K562 (cell line): Measurements from ENCODE around the gene ZNF513. TPM values are rescaled to one million over a fixed set of nuclear protein-coding genes. Genes with fewer than 3 reads are reported as not detected.

Experiments
- BCLAF1 ChIP-seq, 2 experiments: fragments of 450-650 bp in 1 of 2; IDR thresholded peaks; 2 replicates each; pipeline ENCODE4 v1.6.1; 2011 to 2017; ENCODE audit warnings: low read depth in 2 of 2, antibody characterized with exemption in 1 of 2, borderline replicate concordance in 1 of 2, low read length in 1 of 2, mild to moderate bottlenecking in 1 of 2, mixed read lengths in 1 of 2; ENCODE audit not compliant: control insufficient read depth in 1 of 2
- FOXO4 ChIP-seq: fragments of 450-650 bp; formaldehyde crosslinking; IDR thresholded peaks from 2 replicates; pipeline ENCODE4 v1.4.0; 2020; ENCODE audit warnings: mild to moderate bottlenecking, moderate library complexity
- HDAC8 ChIP-seq: fragments of 450-650 bp; IDR thresholded peaks from 2 replicates; pipeline ENCODE4 v1.6.1; 2016; ENCODE audit warnings: mild to moderate bottlenecking, missing genetic modification characterization, moderate library complexity, missing compliant biosample characterization
- IRF2 ChIP-seq: sonication (generic); formaldehyde crosslinking; IDR thresholded peaks from 2 replicates; pipeline ENCODE4 v1.8.1; 2022; ENCODE audit warnings: mild to moderate bottlenecking, missing genetic modification reagents
- MAFF ChIP-seq: IDR thresholded peaks from 2 replicates; pipeline ENCODE4 v1.6.1; 2012; ENCODE audit warnings: low read length, improper control_type of control experiment
- MITF ChIP-seq: IDR thresholded peaks from 2 replicates; pipeline ENCODE4 v1.6.1; 2014; ENCODE audit warnings: antibody characterized with exemption
- POLR2A ChIP-seq: fragments of 450-650 bp; conservative IDR thresholded peaks from 2 replicates; pipeline ENCODE4 v1.6.1; 2016
- POLR3G ChIP-seq: IDR thresholded peaks from 2 replicates; pipeline ENCODE4 v1.6.1; 2011; ENCODE audit not compliant: insufficient read length, insufficient replicate concordance; ENCODE audit errors: extremely low read depth
- ZNF143 ChIP-seq: sonication (generic); formaldehyde crosslinking; IDR thresholded peaks from 2 replicates; pipeline ENCODE4 v1.9.0; 2022; ENCODE audit warnings: mild to moderate bottlenecking, missing genetic modification reagents
- ZNF232 ChIP-seq: sonication (generic); formaldehyde crosslinking; IDR thresholded peaks from 2 replicates; pipeline ENCODE4 v1.8.0; 2022; ENCODE audit warnings: mild to moderate bottlenecking, missing genetic modification reagents
- ZNF586 ChIP-seq: fragments of 450-650 bp; formaldehyde crosslinking; conservative IDR thresholded peaks from 2 replicates; pipeline ENCODE4 v1.4.0; 2020; ENCODE audit warnings: mild to moderate bottlenecking, moderate library complexity
- polyA plus RNA-seq, 8 experiments: library from polyadenylated mRNA; depleted of rRNA in 4 of 8; stranded (reverse) in 5 of 8; unstranded in 3 of 8; fragments of >200 nt; fragmentation: Nextera tagmentation in 2 of 8; fragmentation: Illumina TruSeq in 1 of 8; extraction: Ambion mirVana in 2 of 8; extraction: Trizol in 1 of 8; gene quantifications; 2 replicates each; pipeline versions ENCODE4 v1.2.1 to v1.2.3, GENCODE V29; 2011 to 2014; ENCODE audit warnings: inconsistent platforms in 1 of 8, missing spikeins in 1 of 8
- total RNA-seq, 7 experiments: library from RNA; depleted of rRNA in 6 of 7; stranded (reverse); fragments of >200 nt in 6 of 7; fragmentation: Illumina TruSeq in 2 of 7; extraction: Trizol in 2 of 7; gene quantifications; 2 replicates each; pipeline versions ENCODE4 v1.2.1 to v1.2.3, GENCODE V29; 2011 to 2021; ENCODE audit warnings: low replicate concordance in 1 of 7
- TF ChIP-seq, protein P1 (sequence below): sonication (generic); formaldehyde crosslinking; IDR thresholded peaks from 2 replicates; pipeline ENCODE4 v1.8.1; 2023; ENCODE audit warnings: missing genetic modification reagents, mild to moderate bottlenecking, borderline replicate concordance

The ZNF513 gene
- total and polyA plus RNA-seq, 9 of the 15 experiments (the other 6 are each of a cell fraction or from before 2014, with no cell fraction given): 0.04 to 13.6 (median 4.4) TPM

- no peak for TF ChIP-seq HDAC8
- no peak for TF ChIP-seq MAFF
- TF ChIP-seq ZNF586 (CRISPR knock-in tag): no peak
- TF ChIP-seq, protein P1, sequence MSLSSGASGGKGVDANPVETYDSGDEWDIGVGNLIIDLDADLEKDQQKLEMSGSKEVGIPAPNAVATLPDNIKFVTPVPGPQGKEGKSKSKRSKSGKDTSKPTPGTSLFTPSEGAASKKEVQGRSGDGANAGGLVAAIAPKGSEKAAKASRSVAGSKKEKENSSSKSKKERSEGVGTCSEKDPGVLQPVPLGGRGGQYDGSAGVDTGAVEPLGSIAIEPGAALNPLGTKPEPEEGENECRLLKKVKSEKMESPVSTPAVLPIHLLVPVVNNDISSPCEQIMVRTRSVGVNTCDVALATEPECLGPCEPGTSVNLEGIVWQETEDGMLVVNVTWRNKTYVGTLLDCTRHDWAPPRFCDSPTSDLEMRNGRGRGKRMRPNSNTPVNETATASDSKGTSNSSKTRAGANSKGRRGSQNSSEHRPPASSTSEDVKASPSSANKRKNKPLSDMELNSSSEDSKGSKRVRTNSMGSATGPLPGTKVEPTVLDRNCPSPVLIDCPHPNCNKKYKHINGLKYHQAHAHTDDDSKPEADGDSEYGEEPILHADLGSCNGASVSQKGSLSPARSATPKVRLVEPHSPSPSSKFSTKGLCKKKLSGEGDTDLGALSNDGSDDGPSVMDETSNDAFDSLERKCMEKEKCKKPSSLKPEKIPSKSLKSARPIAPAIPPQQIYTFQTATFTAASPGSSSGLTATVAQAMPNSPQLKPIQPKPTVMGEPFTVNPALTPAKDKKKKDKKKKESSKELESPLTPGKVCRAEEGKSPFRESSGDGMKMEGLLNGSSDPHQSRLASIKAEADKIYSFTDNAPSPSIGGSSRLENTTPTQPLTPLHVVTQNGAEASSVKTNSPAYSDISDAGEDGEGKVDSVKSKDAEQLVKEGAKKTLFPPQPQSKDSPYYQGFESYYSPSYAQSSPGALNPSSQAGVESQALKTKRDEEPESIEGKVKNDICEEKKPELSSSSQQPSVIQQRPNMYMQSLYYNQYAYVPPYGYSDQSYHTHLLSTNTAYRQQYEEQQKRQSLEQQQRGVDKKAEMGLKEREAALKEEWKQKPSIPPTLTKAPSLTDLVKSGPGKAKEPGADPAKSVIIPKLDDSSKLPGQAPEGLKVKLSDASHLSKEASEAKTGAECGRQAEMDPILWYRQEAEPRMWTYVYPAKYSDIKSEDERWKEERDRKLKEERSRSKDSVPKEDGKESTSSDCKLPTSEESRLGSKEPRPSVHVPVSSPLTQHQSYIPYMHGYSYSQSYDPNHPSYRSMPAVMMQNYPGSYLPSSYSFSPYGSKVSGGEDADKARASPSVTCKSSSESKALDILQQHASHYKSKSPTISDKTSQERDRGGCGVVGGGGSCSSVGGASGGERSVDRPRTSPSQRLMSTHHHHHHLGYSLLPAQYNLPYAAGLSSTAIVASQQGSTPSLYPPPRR (CRISPR knock-in tag): peak; percentile 62; the same call in 1 of the 2 replicates
- peak; percentile 88 for TF ChIP-seq POLR2A
- TF ChIP-seq MITF: peak; percentile 52; the same call in 1 of the 2 replicates
- TF ChIP-seq IRF2 (CRISPR knock-in tag): no peak
- no peak for TF ChIP-seq ZNF232
- TF ChIP-seq ZNF143 (CRISPR knock-in tag): peak; percentile 98
- TF ChIP-seq BCLAF1 (IDR thresholded peaks at IDR 0.05; ENCODE audit: borderline replicate concordance in 1 of 2, control insufficient read depth in 1 of 2, low read depth in 2 of 2, low read length in 1 of 2): peak in 1 of 2 experiments; percentile 89; a peak in 2 of 4 replicates
- TF ChIP-seq FOXO4 (CRISPR knock-in tag): no peak
- no peak for TF ChIP-seq POLR3G
Measured at GRCh38 chr2:27370026-27370815, 10.3 kb downstream of the ZNF513 start, which contains the start of the genes EIF2B4 and SNX17 (continued).
